Endodermal cell (in vitro differentiated cells): ENCODE measurements around the gene FILIP1L. TPM values are rescaled to one million over a fixed set of nuclear protein-coding genes. Genes with fewer than 3 reads are reported as not detected.

Experiments
- DNase-seq: peaks from one replicate; pipeline ENCODE4 v3.0.0-alpha.2; 2017
- H3K27ac ChIP-seq: 2 replicates; pipeline ENCODE4 v1.5.1; 2013; ENCODE audit warnings: mild to moderate bottlenecking, low read depth, low read length, moderate library complexity
- H3K27me3 ChIP-seq: 2 replicates; pipeline ENCODE4 v1.6.1; 2013; ENCODE audit warnings: mild to moderate bottlenecking, low read length, moderate library complexity; ENCODE audit not compliant: insufficient read depth, control insufficient read depth, poor library complexity, severe bottlenecking
- H3K36me3 ChIP-seq: 2 replicates; pipeline ENCODE4 v1.7.0; 2013; ENCODE audit warnings: mild to moderate bottlenecking, low read length, moderate library complexity; ENCODE audit not compliant: control insufficient read depth, insufficient read depth
- H3K4me1 ChIP-seq: one replicate; pipeline ENCODE4 v1.7.0; 2013; ENCODE audit warnings: low read length; ENCODE audit not compliant: control insufficient read depth, insufficient read depth
- H3K4me3 ChIP-seq: 2 replicates; pipeline ENCODE4 v1.5.1; 2013; ENCODE audit warnings: mild to moderate bottlenecking, low read length, moderate library complexity
- H3K9ac ChIP-seq: 2 replicates; pipeline ENCODE4 v1.6.1; 2013; ENCODE audit warnings: mild to moderate bottlenecking, low read length, moderate library complexity; ENCODE audit not compliant: poor library complexity, severe bottlenecking; ENCODE audit errors: extremely low read depth
- H3K9me3 ChIP-seq: 2 replicates; pipeline ENCODE4 v1.6.1; 2013; ENCODE audit warnings: mild to moderate bottlenecking, low read length, moderate library complexity; ENCODE audit not compliant: control insufficient read depth
- H3K27ac Mint-ChIP-seq: 2 replicates; pipeline ENCODE4 v1.8.0; 2020; ENCODE audit warnings: mixed read lengths
- H3K27me3 Mint-ChIP-seq: 2 replicates; pipeline ENCODE4 v1.8.0; 2021; ENCODE audit warnings: mild to moderate bottlenecking, mixed read lengths; ENCODE audit not compliant: insufficient read depth
- H3K36me3 Mint-ChIP-seq: 2 replicates; pipeline ENCODE4 v1.8.0; 2020; ENCODE audit warnings: low read depth, mixed read lengths
- H3K4me1 Mint-ChIP-seq: 2 replicates; pipeline ENCODE4 v1.8.0; 2020; ENCODE audit warnings: mixed read lengths
- H3K4me3 Mint-ChIP-seq: 2 replicates; pipeline ENCODE4 v1.8.0; 2020; ENCODE audit warnings: mild to moderate bottlenecking, moderate library complexity, mixed read lengths
- H3K9me3 Mint-ChIP-seq: 2 replicates; pipeline ENCODE4 v1.8.0; 2020; ENCODE audit warnings: mild to moderate bottlenecking, mixed read lengths
- CTCF ChIP-seq: fragments of 200-600 bp; sonication (generic); conservative IDR thresholded peaks from 2 replicates; pipeline ENCODE4 v1.5.0; 2021; ENCODE audit warnings: antibody characterized with exemption, mild to moderate bottlenecking
- WGBS, 2 experiments: methylation state at CpG; one replicate each; pipeline versions ENCODE4 v1.1.5 to v1.1.7; 2013; ENCODE audit warnings: missing lambda C conversion rate in 2 of 2, mixed read lengths in 1 of 2; ENCODE audit not compliant: insufficient coverage in 1 of 2, insufficient read length in 1 of 2; 5-methylcytosine and 5-hydroxymethylcytosine counted together
- total RNA-seq, 2 donors: library from RNA; stranded (reverse); fragmentation: NEBNext Ultra II Directional in 1 of 2; extraction: Animal tissue kit (Norgen Biotek cat#: 25700) in 1 of 2; gene quantifications; 2 replicates in 1 of 2; 3 replicates in 1 of 2; pipeline ENCODE4 v1.2.1, GENCODE V29; 2021

Gene FILIP1L
- total RNA-seq, 2 donors from 2014 or later, result 0.84 to 2.5 TPM

GRCh38 chr3:100081986-100082692 lies 32.2 kb downstream of the FILIP1L start:
- Mint-ChIP-seq H3K27ac (no peak overlapping the region), H3K36me3 (no peaks in the 10 kb centered on the region), H3K27me3 (no peaks in the 10 kb centered on the region), H3K4me3 (no peak overlapping the region), H3K4me1 (peaks cover 38% of the 10 kb centered on the region), H3K9me3 (no peaks in the 10 kb centered on the region)
- DNase-seq, result no peak
- TF ChIP-seq CTCF, result no peak
- H3K9ac ChIP-seq, result no peak overlapping the region
- no peaks in the 10 kb centered on the region for H3K36me3 ChIP-seq
- H3K9me3 ChIP-seq, result no peaks in the 10 kb centered on the region
- peaks cover 22% of the 10 kb centered on the region for H3K4me1 ChIP-seq
- H3K4me3 ChIP-seq, result no peak overlapping the region
- no peaks in the 10 kb centered on the region for H3K27me3 ChIP-seq
- 40 to 89% methylated on average over 1 to 2 of the region's 2 CpGs for WGBS, 2 experiments
- H3K27ac ChIP-seq, result no peak overlapping the region

- Histone ChIP-seq H3K9ac (no peak overlapping the region), H3K27ac (no peak overlapping the region), H3K9me3 (no peaks in the 10 kb centered on the region), H3K4me3 (no peak overlapping the region), H3K27me3 (no peaks in the 10 kb centered on the region), H3K4me1 (peaks cover 29% of the 10 kb centered on the region), H3K36me3 (no peaks in the 10 kb centered on the region)
- Mint-ChIP-seq H3K27me3 (no peaks in the 10 kb centered on the region), H3K36me3 (no peaks in the 10 kb centered on the region), H3K9me3 (no peaks in the 10 kb centered on the region), H3K27ac (no peak overlapping the region), H3K4me3 (no peak overlapping the region), H3K4me1 (peaks cover 41% of the 10 kb centered on the region)
- no peak for DNase-seq
- TF ChIP-seq CTCF, result no peak
- WGBS, 2 experiments, result 63% methylated on average over 1 of the region's 1 CpG; no CpG with 5 or more reads in 1 of the 2 experiments
Observed at GRCh38 chr3:100081311-100081710, 33.0 kb downstream of the FILIP1L start.

GRCh38 chr3:100080573-100080972 lies 33.7 kb downstream of the FILIP1L start:
- H3K27me3 ChIP-seq, result no peaks in the 10 kb centered on the region
- H3K4me1 Mint-ChIP-seq, result peaks cover 47% of the 10 kb centered on the region
- no peak for DNase-seq
- no peaks in the 10 kb centered on the region for H3K36me3 ChIP-seq
- H3K36me3 Mint-ChIP-seq, result no peaks in the 10 kb centered on the region
- H3K27ac Mint-ChIP-seq, result no peak overlapping the region
- no peaks in the 10 kb centered on the region for H3K9me3 ChIP-seq
- 88 to 100% methylated on average over 1 to 2 of the region's 2 CpGs for WGBS, 2 experiments
- H3K27me3 Mint-ChIP-seq, result no peaks in the 10 kb centered on the region
- H3K4me1 ChIP-seq, result peaks cover 29% of the 10 kb centered on the region
- H3K9ac ChIP-seq, result no peak overlapping the region
- H3K4me3 Mint-ChIP-seq, result no peak overlapping the region
- no peaks in the 10 kb centered on the region for H3K9me3 Mint-ChIP-seq
- TF ChIP-seq CTCF, result no peak
- no peak overlapping the region for H3K27ac ChIP-seq
- no peak overlapping the region for H3K4me3 ChIP-seq
